Diencephalon (tissue), 1 donor: ENCODE results near the gene KRTAP29-1. TPM values are rescaled to one million over a fixed set of nuclear protein-coding genes. Genes with fewer than 3 reads are reported as not detected.

Experiments
- small RNA-seq: library from RNA; depleted of rRNA; stranded (forward); fragments of <200 nt; gene quantifications from one replicate; pipeline ENCODE3, GENCODE V24; 2014
- total RNA-seq: library from RNA; depleted of rRNA; stranded (reverse); fragments of >200 nt; gene quantifications from one replicate; pipeline ENCODE4 v1.2.3, GENCODE V29; 2014

Gene KRTAP29-1, protein sequence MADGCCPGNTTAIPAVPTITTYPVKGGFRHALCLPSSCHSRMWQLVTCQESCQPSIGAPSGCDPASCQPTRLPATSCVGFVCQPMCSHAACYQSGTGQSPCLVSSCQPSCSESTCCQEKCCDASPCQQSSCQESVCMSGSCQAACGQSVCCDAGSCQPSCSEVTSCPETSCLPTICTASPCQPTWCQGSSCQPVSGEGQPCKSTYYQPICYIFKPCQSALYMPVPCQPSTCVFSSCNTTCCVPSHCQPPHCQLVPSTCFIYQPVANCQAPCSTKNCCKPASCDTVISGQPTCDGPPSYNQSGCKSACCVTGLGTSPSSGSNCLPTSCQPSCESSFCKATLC
- not detected for total RNA-seq

DNA sequence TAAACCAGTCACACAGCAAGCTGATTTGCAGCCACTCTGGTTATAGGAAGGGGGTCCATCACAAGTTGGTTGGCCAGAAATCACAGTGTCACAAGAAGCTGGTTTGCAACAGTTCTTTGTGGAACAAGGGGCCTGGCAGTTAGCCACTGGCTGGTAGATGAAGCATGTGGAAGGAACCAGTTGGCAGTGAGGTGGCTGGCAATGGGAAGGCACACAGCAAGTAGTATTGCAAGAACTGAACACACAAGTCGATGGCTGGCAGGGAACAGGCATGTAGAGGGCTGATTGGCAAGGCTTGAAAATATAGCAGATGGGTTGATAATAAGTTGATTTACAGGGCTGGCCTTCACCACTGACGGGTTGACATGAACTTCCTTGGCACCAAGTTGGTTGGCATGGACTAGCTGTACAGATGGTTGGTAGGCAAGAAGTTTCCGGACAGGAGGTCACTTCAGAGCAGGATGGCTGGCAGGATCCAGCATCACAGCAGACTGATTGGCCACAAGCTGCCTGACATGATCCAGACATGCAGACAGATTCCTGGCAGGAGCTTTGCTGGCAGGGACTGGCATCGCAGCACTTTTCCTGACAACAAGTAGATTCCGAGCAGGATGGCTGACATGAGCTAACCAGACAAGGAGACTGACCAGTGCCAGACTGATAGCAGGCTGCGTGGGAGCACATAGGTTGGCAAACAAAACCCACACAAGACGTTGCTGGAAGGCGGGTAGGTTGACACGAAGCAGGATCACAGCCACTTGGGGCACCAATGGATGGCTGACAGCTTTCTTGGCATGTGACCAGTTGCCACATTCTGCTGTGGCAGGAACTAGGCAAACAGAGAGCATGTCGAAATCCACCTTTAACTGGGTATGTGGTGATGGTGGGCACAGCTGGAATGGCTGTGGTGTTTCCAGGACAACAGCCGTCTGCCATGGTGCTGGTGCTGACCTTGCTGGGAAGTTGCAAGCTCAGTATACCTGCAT is at the start of gene KRTAP29-1:
Gene KRTAP29-1 (minus strand): TSS at position 936 of the 986 bp plus-strand sequence. CDS start 0 bp downstream, at position 936.

DNA sequence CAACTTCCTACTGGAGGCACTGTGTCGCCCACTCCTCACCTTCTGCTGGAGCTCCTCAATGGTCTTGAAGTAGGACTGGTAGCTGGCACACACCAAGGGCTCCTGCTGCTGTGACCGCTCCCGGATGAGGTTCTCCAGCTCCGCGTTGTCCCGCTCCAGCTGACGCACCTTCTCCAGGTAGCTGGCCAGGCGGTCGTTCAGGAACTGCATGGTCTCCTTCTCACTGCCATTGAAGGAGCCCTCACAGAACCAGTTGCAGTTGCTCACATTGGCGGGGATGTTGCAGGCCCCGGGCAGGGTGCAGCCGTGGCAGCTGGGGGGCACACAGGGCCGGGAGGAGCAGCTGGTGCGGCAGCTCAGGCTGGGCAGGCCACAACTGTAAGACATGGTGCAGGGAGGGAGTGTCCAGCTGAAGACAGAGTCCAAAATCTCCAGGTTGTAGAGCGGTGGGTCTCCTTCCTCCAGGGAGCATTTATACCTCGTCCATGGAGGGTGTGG is 47.8 kb upstream of the KRTAP29-1 start, which contains the start of gene KRT33A:
Gene KRT33A (minus strand): TSS at position 448 of the 498 bp plus-strand sequence. CDS start 61 bp downstream, at position 387.

DNA sequence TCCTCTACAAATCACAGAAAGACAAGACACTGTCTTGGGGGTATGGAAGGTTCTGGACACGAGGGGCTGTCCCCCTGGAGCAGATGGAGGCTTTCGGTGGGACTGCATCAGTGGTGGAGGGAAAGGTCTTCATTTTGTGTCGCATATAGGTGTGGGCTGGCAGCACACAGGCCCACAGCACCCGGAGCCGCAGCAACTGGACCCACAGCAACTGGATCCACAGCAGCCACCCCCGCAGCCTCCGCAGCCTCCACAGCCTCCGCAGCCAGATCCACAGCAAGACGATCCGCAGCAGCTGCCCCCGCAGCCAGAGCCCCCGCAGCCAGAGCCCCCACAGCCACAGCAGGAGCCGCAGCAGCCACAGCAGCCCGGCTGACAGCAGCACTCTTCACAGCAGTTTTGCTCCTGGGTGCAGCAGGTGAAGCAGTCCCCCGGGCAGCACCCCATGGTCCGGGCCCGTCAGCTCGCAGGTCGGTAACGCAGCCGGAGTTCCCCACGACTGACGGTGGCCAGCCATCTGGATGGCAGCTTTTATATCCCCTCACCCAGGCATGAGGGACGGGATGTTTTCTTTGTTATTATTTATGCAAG is 12.6 kb upstream of the KRTAP29-1 start, which contains the start of gene KRTAP17-1:
Gene KRTAP17-1 (minus strand): TSS at position 507 of the 591 bp plus-strand sequence. CDS start 60 bp downstream, at position 447.

DNA sequence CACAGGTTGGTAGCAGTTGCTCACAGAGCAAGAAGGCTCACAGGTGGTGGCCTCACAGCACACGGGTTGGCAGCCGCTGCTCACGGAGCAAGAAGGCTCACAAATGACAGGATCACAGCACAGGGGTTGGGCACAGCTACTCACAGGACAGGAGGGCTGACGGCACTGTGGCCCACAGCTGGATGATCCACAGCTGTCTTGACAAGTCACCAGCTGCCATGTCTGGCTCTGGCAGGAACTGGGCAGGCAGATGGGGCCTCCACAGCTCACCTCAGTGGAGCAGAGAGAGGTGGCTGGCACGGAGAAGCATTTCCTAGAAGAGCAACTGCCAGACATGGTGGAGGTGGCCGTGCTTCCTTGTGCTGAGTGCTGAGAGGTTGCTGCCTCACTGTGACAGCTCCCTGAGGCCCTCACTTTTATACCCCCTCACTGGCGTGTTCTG is 6.3 kb upstream of the KRTAP29-1 start, which contains the start of gene KRTAP16-1:
Gene KRTAP16-1 (minus strand): TSS at position 392 of the 442 bp plus-strand sequence. CDS start 56 bp downstream, at position 336.

DNA sequence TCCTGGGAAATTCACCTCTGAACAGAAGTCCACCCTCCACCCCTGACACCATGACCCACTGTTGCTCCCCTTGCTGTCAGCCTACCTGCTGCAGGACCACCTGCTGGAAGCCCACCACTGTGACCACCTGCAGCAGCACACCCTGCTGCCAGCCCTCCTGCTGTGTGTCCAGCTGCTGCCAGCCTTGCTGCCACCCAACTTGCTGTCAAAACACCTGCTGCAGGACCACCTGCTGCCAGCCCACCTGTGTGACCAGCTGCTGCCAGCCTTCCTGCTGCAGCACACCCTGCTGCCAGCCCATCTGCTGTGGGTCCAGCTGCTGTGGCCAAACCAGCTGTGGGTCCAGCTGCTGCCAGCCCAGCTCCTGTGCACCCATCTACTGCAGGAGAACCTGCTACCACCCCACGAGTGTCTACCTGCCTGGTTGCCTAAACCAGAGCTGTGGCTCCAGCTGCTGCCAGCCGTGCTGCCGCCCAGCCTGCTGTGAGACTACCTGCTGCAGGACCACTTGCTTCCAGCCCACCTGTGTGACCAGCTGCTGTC is 26.9 kb downstream of the KRTAP29-1 start, which contains the start of gene KRTAP9-7:
Gene KRTAP9-7 (plus strand): TSS at position 51 of the 543 bp plus-strand sequence. CDS start 0 bp downstream, at position 51.

DNA sequence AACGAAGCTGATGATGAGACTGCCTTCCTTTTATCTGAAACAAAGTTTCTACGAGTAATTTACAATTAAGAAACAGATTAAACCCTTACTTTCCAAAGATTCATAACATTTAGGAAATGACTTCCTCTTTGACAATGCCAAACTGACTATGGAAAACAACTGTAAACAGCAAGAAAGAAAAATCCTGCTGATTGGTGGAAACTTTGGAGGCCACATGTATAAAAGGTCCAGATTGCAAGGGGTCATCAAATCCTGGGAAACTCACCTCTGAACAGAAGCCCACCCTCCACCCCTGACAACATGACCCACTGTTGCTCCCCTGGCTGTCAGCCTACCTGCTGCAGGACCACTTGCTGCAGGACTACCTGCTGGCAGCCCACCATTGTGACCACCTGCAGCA is 37.6 kb downstream of the KRTAP29-1 start, which contains the start of gene KRTAP9-6:
Gene KRTAP9-6 (plus strand): TSS at position 301 of the 400 bp plus-strand sequence. CDS start 0 bp downstream, at position 301.

DNA sequence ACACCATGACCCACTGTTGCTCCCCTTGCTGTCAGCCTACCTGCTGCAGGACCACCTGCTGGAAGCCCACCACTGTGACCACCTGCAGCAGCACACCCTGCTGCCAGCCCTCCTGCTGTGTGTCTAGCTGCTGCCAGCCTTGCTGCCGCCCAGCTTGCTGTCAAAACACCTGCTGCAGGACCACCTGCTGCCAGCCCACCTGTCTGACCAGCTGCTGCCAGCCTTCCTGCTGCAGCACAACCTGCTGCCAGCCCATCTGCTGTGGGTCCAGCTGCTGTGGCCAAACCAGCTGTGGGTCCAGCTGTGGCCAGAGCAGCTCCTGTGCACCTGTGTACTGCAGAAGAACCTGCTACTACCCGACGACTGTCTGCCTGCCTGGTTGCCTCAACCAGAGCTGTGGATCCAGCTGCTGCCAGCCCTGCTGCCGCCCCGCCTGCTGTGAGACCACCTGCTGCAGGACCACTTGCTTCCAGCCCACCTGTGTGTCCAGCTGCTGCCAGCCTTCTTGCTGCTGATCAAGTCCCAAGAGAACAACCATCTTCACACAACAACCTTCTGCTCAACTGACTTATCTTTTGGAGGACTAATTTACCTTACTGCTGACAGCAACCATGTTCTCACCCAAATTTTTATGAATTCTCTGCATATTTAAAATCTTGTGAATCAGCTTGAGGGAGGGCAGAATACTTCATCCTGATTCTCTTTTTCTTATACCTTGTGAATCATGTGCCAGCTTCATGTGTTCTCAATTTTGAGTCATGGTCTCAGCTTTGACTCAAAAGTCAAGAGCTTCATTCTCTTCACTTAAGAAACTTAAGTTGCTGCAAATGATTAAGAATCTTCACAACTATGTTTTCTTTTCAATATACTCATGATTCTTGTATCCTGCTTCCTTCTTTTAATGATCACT is 47.0 kb downstream of the KRTAP29-1 start, which contains the start of gene KRTAP9-9:
Gene KRTAP9-9 (plus strand): TSS at position 4 of the 910 bp plus-strand sequence.

Small RNAs within 50 kb of the gene (small RNA-seq; reads per million reads assigned to genes)
- gene KRTAP9-10P = not detected

Other genes starting within 250 kb of the KRTAP29-1 start
- not detected for gene KRTAP2-2, start 247.6 kb downstream of the KRTAP29-1 start, total RNA-seq
- gene KRTAP2-3, start 242.7 kb downstream of the KRTAP29-1 start, total RNA-seq = not detected
- gene KRTAP2-4, start 237.0 kb downstream of the KRTAP29-1 start, total RNA-seq = not detected
- gene KRTAP4-7, start 218.7 kb downstream of the KRTAP29-1 start, total RNA-seq = not detected
- gene KRTAP4-8, start 204.7 kb downstream of the KRTAP29-1 start, total RNA-seq = not detected
- gene KRTAP4-16, start 200.6 kb downstream of the KRTAP29-1 start, total RNA-seq = not detected
- not detected for gene KRTAP4-9, start 197.5 kb downstream of the KRTAP29-1 start, total RNA-seq
- gene KRTAP4-11, start 184.5 kb downstream of the KRTAP29-1 start, total RNA-seq = not detected
- gene KRTAP4-12, start 178.7 kb downstream of the KRTAP29-1 start, total RNA-seq = not detected
- gene KRTAP4-6, start 162.3 kb downstream of the KRTAP29-1 start, total RNA-seq = not detected
- not detected for gene KRTAP4-5, start 153.0 kb downstream of the KRTAP29-1 start, total RNA-seq
- not detected for gene KRTAP4-4, start 142.1 kb downstream of the KRTAP29-1 start, total RNA-seq
- gene KRTAP4-3, start 134.6 kb downstream of the KRTAP29-1 start, total RNA-seq = not detected
- not detected for gene KRTAP4-2, start 124.6 kb downstream of the KRTAP29-1 start, total RNA-seq
- not detected for gene KRTAP4-1, start 117.9 kb downstream of the KRTAP29-1 start, total RNA-seq
- not detected for gene KRTAP9-1, start 113.0 kb downstream of the KRTAP29-1 start, total RNA-seq
- not detected for gene KRTAP9-2, start 76.2 kb downstream of the KRTAP29-1 start, total RNA-seq
- gene KRTAP9-3, start 70.4 kb downstream of the KRTAP29-1 start, total RNA-seq = not detected
- gene KRTAP9-8, start 64.9 kb downstream of the KRTAP29-1 start, total RNA-seq = not detected
- not detected for gene KRTAP9-4, start 53.2 kb downstream of the KRTAP29-1 start, total RNA-seq
- not detected for gene KRTAP9-9, start 47.5 kb downstream of the KRTAP29-1 start, total RNA-seq
- gene KRTAP9-6, start 37.5 kb downstream of the KRTAP29-1 start, total RNA-seq = not detected
- not detected for gene KRTAP9-7, start 27.2 kb downstream of the KRTAP29-1 start, total RNA-seq
- gene KRTAP16-1, start 6.5 kb upstream of the KRTAP29-1 start, total RNA-seq = not detected
- not detected for gene KRTAP17-1, start 12.9 kb upstream of the KRTAP29-1 start, total RNA-seq
- gene KRT33A, start 48.0 kb upstream of the KRTAP29-1 start, total RNA-seq = not detected
- not detected for gene KRT33B, start 67.0 kb upstream of the KRTAP29-1 start, total RNA-seq
- gene KRT34, start 79.5 kb upstream of the KRTAP29-1 start, total RNA-seq = not detected
- 0.23 TPM for gene KRT31, start 94.8 kb upstream of the KRTAP29-1 start, total RNA-seq
- gene KRT37, start 121.7 kb upstream of the KRTAP29-1 start, total RNA-seq = not detected
- not detected for gene KRT38, start 138.1 kb upstream of the KRTAP29-1 start, total RNA-seq
- not detected for gene KRT32, start 164.5 kb upstream of the KRTAP29-1 start, total RNA-seq
- gene KRT35, start 178.3 kb upstream of the KRTAP29-1 start, total RNA-seq = not detected
- not detected for gene KRT36, start 187.1 kb upstream of the KRTAP29-1 start, total RNA-seq
- not detected for gene KRT13, start 202.8 kb upstream of the KRTAP29-1 start, total RNA-seq
- not detected for gene KRT15, start 216.0 kb upstream of the KRTAP29-1 start, total RNA-seq
- gene KRT19, start 225.5 kb upstream of the KRTAP29-1 start, total RNA-seq = 22.1 TPM